DOHH2 (cell line): Measurements from ENCODE around the gene MAB21L3.

Experiments used
- H3F3A ChIP-seq: fragments of 200-600 bp; sonication (generic), shearing (Covaris generic); 2 replicates; pipeline ENCODE4 v1.6.0; 2016; ENCODE audit warnings: antibody characterized with exemption, mild to moderate bottlenecking; ENCODE audit not compliant: control insufficient read depth, insufficient read depth
- H3K27ac ChIP-seq: fragments of 200-600 bp; sonication (generic); 2 replicates; pipeline ENCODE4 v1.5.1; 2014; ENCODE audit warnings: low read depth, mild to moderate bottlenecking, low read length, moderate library complexity
- H3K27me3 ChIP-seq: fragments of 200-600 bp; sonication (generic); 2 replicates; pipeline ENCODE4 v1.6.1; 2014; ENCODE audit warnings: mild to moderate bottlenecking, low read length, mixed read lengths; ENCODE audit not compliant: control insufficient read depth
- H3K36me3 ChIP-seq: fragments of 200-600 bp; sonication (generic); 2 replicates; pipeline ENCODE4 v1.6.1; 2014; ENCODE audit warnings: mild to moderate bottlenecking, low read length, moderate library complexity, mixed read lengths; ENCODE audit not compliant: control insufficient read depth
- H3K4me1 ChIP-seq: fragments of 200-600 bp; sonication (generic); 2 replicates; pipeline ENCODE4 v1.6.1; 2014; ENCODE audit warnings: mild to moderate bottlenecking, low read length, mixed read lengths; ENCODE audit not compliant: control insufficient read depth
- H3K4me2 ChIP-seq: fragments of 200-600 bp; sonication (generic); 2 replicates; pipeline ENCODE4 v1.6.0; 2014; ENCODE audit warnings: mild to moderate bottlenecking, low read length, moderate library complexity
- H3K4me3 ChIP-seq: fragments of 200-600 bp; sonication (generic); 2 replicates; pipeline ENCODE4 v1.5.1; 2014; ENCODE audit warnings: mild to moderate bottlenecking, low read length, mixed read lengths
- H3K79me2 ChIP-seq: fragments of 200-600 bp; sonication (generic); 2 replicates; pipeline ENCODE4 v1.6.1; 2014; ENCODE audit warnings: mild to moderate bottlenecking, low read length, mixed read lengths; ENCODE audit not compliant: control insufficient read depth
- H3K9me2 ChIP-seq: fragments of 200-600 bp; sonication (generic); replicated peaks from 2 replicates; pipeline ENCODE4 v1.6.1; 2014; ENCODE audit warnings: mild to moderate bottlenecking, low read length, mixed read lengths; ENCODE audit not compliant: control insufficient read depth
- H3K9me3 ChIP-seq: fragments of 200-600 bp; sonication (generic); 2 replicates; pipeline ENCODE4 v1.6.1; 2014; ENCODE audit warnings: antibody characterized with exemption, low read length, mixed read lengths; ENCODE audit not compliant: control insufficient read depth, insufficient read depth
- H4K20me1 ChIP-seq: fragments of 200-600 bp; sonication (generic); 2 replicates; pipeline ENCODE4 v1.6.0; 2014; ENCODE audit warnings: low read depth, mild to moderate bottlenecking, antibody characterized with exemption, low read length, moderate library complexity; ENCODE audit not compliant: control insufficient read depth, insufficient read depth
- EZH2phosphoT487 ChIP-seq: fragments of 200-600 bp; sonication (generic); IDR thresholded peaks from 2 replicates; pipeline ENCODE4 v1.6.1; 2017; ENCODE audit warnings: borderline replicate concordance, mild to moderate bottlenecking, antibody characterized with exemption, low read length, moderate library complexity, mixed read lengths
- TF ChIP-seq, protein P1 (sequence below): fragments of 200-600 bp; sonication (generic); IDR thresholded peaks from one replicate; pipeline ENCODE4 v1.5.1; 2014; ENCODE audit warnings: antibody characterized with exemption, mild to moderate bottlenecking, low read depth, low read length; ENCODE audit not compliant: poor library complexity, severe bottlenecking

The MAB21L3 gene

DNA sequence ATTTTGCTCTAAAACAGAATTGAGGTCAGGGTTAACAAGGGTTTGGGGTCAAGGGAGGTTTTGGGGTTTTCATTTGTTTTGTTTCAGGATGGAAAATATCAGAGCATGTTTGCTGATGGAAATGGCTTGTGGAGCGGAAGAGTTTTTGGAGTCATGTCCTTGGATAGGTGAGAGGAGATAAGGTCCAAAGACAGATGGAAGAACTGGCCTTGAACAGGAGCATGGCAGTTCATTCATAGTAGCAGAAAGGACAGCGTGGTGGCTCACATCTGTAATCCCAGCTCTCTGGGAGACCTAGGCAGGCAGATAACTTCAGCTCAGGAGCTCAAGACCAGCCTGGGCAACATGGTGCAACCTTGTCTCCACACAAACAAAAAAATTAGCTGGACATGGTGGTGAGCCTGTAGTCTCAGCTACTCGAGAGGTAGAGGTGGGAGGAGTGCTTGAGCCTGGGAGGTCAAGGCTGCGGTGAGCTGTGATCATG lies 65.1 kb downstream of the MAB21L3 start:
- Histone ChIP-seq H3K27ac (no peak overlapping the region), H3K9me2 (no peaks in the 10 kb centered on the region), H3K4me2 (no peak overlapping the region), H4K20me1 (no peaks in the 10 kb centered on the region), H3K27me3 (no peaks in the 10 kb centered on the region), H3K9me3 (no peaks in the 10 kb centered on the region), H3K4me3 (no peak overlapping the region), H3F3A (no peaks in the 10 kb centered on the region), H3K4me1 (no peaks in the 10 kb centered on the region), H3K79me2 (no peaks in the 10 kb centered on the region), H3K36me3 (no peaks in the 10 kb centered on the region)
- TF ChIP-seq, protein P1, sequence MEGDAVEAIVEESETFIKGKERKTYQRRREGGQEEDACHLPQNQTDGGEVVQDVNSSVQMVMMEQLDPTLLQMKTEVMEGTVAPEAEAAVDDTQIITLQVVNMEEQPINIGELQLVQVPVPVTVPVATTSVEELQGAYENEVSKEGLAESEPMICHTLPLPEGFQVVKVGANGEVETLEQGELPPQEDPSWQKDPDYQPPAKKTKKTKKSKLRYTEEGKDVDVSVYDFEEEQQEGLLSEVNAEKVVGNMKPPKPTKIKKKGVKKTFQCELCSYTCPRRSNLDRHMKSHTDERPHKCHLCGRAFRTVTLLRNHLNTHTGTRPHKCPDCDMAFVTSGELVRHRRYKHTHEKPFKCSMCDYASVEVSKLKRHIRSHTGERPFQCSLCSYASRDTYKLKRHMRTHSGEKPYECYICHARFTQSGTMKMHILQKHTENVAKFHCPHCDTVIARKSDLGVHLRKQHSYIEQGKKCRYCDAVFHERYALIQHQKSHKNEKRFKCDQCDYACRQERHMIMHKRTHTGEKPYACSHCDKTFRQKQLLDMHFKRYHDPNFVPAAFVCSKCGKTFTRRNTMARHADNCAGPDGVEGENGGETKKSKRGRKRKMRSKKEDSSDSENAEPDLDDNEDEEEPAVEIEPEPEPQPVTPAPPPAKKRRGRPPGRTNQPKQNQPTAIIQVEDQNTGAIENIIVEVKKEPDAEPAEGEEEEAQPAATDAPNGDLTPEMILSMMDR = no peak
- no peak for TF ChIP-seq EZH2phosphoT487

DNA sequence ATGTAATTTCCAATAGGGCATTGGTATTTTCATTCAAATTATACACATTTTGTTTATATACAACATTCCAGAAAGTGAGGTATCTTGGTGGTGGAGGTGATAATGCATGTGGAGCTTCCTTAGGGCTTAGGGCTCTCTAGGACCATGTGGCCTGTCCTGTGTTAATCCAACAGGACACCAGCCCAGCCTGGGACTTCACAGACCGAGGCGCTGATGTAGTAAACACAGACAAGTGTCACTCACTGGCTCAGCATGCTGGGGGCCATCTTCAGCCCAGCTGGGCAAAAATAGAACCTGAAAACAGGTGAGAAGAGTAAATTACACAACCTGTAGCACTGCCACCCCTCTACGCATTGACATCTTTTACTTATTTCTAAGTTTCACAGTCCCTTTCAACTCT lies 66.7 kb downstream of the MAB21L3 start:
- Histone ChIP-seq H3K4me1 (no peaks in the 10 kb centered on the region), H3K27ac (no peak overlapping the region), H3K79me2 (no peaks in the 10 kb centered on the region), H3K4me2 (no peak overlapping the region), H3F3A (no peaks in the 10 kb centered on the region), H4K20me1 (no peaks in the 10 kb centered on the region), H3K36me3 (no peaks in the 10 kb centered on the region), H3K4me3 (no peak overlapping the region), H3K9me3 (no peaks in the 10 kb centered on the region), H3K9me2 (no peaks in the 10 kb centered on the region), H3K27me3 (no peaks in the 10 kb centered on the region)
- TF ChIP-seq, protein P1 = no peak
- TF ChIP-seq EZH2phosphoT487 = no peak

DNA sequence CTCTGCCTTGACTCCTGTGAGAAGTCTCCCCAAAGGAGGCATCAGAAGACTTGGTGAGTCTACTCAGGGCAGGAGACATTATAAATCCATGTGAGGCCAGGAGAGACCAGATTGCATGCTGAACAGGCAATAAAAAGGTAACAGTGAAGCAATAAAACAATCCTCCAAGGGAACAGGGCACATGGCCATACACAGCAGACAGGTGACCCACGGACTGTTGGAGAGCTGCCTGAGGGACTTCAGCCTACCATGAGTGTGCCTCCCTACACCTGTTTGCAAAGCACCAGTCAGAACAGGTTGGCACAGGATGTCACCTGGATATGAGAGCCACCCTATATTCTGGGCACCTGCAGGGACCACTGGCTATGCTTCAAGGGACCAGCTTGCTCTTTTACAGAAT lies 67.6 kb downstream of the MAB21L3 start:
- Histone ChIP-seq H3K4me1 (no peaks in the 10 kb centered on the region), H3K4me2 (no peak overlapping the region), H3K9me3 (no peaks in the 10 kb centered on the region), H3K79me2 (no peaks in the 10 kb centered on the region), H3K9me2 (no peaks in the 10 kb centered on the region), H3K4me3 (no peak overlapping the region), H3K27ac (no peak overlapping the region), H3K36me3 (no peaks in the 10 kb centered on the region), H3F3A (no peaks in the 10 kb centered on the region), H3K27me3 (no peaks in the 10 kb centered on the region), H4K20me1 (no peaks in the 10 kb centered on the region)
- TF ChIP-seq, protein P1 = no peak
- TF ChIP-seq EZH2phosphoT487 = no peak

DNA sequence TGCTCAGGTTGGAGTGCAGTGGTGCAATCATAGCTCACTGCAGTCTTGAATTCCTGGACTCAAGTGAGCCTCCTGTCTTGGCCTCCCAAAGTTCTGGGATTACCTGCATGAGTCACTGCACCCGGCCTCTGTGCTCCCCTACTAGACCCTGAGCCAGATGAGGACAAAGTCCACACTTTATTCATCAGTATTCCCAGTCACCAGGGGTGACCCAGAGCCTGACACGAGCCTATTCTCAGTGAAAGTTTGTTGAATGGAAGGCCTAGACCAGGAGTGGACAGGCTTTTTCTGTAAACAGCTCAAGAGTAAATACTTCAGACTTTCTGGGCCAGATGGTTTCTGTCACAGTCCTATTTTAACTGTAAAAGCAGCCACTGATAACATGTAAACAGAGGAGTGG lies 68.2 kb downstream of the MAB21L3 start:
- Histone ChIP-seq H3K4me3 (no peak overlapping the region), H3K9me2 (no peaks in the 10 kb centered on the region), H3F3A (no peaks in the 10 kb centered on the region), H3K79me2 (no peaks in the 10 kb centered on the region), H3K9me3 (no peaks in the 10 kb centered on the region), H3K27ac (no peak overlapping the region), H3K36me3 (no peaks in the 10 kb centered on the region), H4K20me1 (no peaks in the 10 kb centered on the region), H3K4me2 (no peak overlapping the region), H3K4me1 (no peaks in the 10 kb centered on the region), H3K27me3 (no peaks in the 10 kb centered on the region)
- TF ChIP-seq EZH2phosphoT487 = no peak
- TF ChIP-seq, protein P1 = no peak
